Right forelimb (tissue), 1 donor: ENCODE measurements around the gene SLCO1A2.
"Not testable (repeated sequence)": the region's sequence is repeated elsewhere in the genome, so short reads cannot be mapped to it uniquely, and the experiment has no call there.

Experiments
- DNase-seq: peaks from one replicate; pipeline ENCODE4 v3.0.0-alpha.2; 2018

SLCO1A2 gene

GRCh38 chr12:21334771-21335325 lies at the start of gene SLCO1A2:
Gene SLCO1A2 (minus strand): TSS chr12:21334917. CDS start chr12:21334647, 270 bp downstream.
- no peak for DNase-seq

- DNase-seq: no peak
Observed at GRCh38 chr12:21384261-21384660, 49.5 kb upstream of the SLCO1A2 start.

GRCh38 chr12:21381320-21381719 lies 46.6 kb upstream of the SLCO1A2 start:
- not testable (repeated sequence) for DNase-seq

- DNase-seq: no peak
Observed at GRCh38 chr12:21379218-21379617, 44.5 kb upstream of the SLCO1A2 start.

- DNase-seq: no peak
Observed at GRCh38 chr12:21372602-21373001, 37.9 kb upstream of the SLCO1A2 start, which contains the start of gene IAPP. Gene IAPP (plus strand): TSS chr12:21372902. CDS start chr12:21373352, 450 bp downstream.

- DNase-seq: no peak
Observed at GRCh38 chr12:21370845-21371449, 36.2 kb upstream of the SLCO1A2 start.

GRCh38 chr12:21369141-21369980 lies 34.6 kb upstream of the SLCO1A2 start:
- DNase-seq: no peak

GRCh38 chr12:21360632-21361031 lies 25.9 kb upstream of the SLCO1A2 start:
- not testable (repeated sequence) for DNase-seq

GRCh38 chr12:21354641-21355040 lies 19.9 kb upstream of the SLCO1A2 start:
- no peak for DNase-seq

- DNase-seq: no peak
Observed at GRCh38 chr12:21353948-21354347, 19.2 kb upstream of the SLCO1A2 start.

GRCh38 chr12:21353487-21353886 lies 18.8 kb upstream of the SLCO1A2 start:
- no peak for DNase-seq

- DNase-seq: no peak
Observed at GRCh38 chr12:21350975-21351374, 16.3 kb upstream of the SLCO1A2 start.

- no peak for DNase-seq
Observed at GRCh38 chr12:21346542-21347205, 12.0 kb upstream of the SLCO1A2 start.

GRCh38 chr12:21343636-21344035 lies 8.9 kb upstream of the SLCO1A2 start:
- no peak for DNase-seq

GRCh38 chr12:21341769-21342168 lies 7.1 kb upstream of the SLCO1A2 start:
- DNase-seq: no peak

- DNase-seq: no peak
Observed at GRCh38 chr12:21340403-21340802, 5.7 kb upstream of the SLCO1A2 start.

GRCh38 chr12:21339921-21340320 lies 5.2 kb upstream of the SLCO1A2 start:
- DNase-seq: no peak

- no peak for DNase-seq
Observed at GRCh38 chr12:21337959-21338744, 3.4 kb upstream of the SLCO1A2 start.

GRCh38 chr12:21337453-21337852 lies 2.7 kb upstream of the SLCO1A2 start:
- no peak for DNase-seq

- DNase-seq: no peak
Observed at GRCh38 chr12:21336656-21337055, 1.9 kb upstream of the SLCO1A2 start.

GRCh38 chr12:21330682-21331253 lies 3.9 kb downstream of the SLCO1A2 start:
- DNase-seq: no peak

GRCh38 chr12:21328578-21328977 lies 6.1 kb downstream of the SLCO1A2 start:
- no peak for DNase-seq
